Gastrocnemius medialis (tissue), 4 donors: ENCODE measurements around the gene SLC30A10.

Experiments used
- POLR2A ChIP-seq, 2 donors: fragments of 450-650 bp; IDR thresholded peaks; one replicate each; pipeline ENCODE4 v1.6.1; 2017; ENCODE audit warnings: antibody characterized with exemption in 2 of 2, mild to moderate bottlenecking in 2 of 2, moderate library complexity in 2 of 2
- TF ChIP-seq, protein P1 (sequence below), 5 experiments: fragments of 450-650 bp in 3 of 5; fragments of 200-600 bp in 2 of 5; sonication (generic) in 2 of 5; IDR thresholded peaks in 4 of 5; conservative IDR thresholded peaks in 1 of 5; 1 replicate in 4 of 5; 2 replicates in 1 of 5; pipeline ENCODE4 v1.5.1; 2016 to 2019; ENCODE audit warnings: antibody characterized with exemption in 5 of 5, mild to moderate bottlenecking in 3 of 5, moderate library complexity in 3 of 5

DNA sequence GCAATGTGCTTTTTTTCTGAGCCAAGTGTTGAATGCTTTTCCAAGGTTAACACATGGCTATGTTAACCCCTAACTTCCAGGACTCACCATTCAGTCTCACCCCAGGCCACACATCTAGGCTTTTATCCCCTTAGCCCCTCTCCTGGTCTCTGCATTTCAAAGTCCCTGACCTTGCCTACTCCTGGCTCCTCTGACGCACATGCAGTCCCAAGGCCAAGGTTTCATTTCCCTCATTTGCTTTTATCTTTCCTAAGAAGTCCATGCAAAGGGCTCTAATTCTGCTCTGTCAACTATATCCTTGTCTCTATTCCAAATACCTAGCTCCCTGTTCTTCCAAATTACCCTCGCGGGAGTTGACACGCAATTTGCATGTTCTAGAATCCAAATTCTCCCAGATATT is 25.4 kb downstream of the SLC30A10 start:
- TF ChIP-seq, protein P1, sequence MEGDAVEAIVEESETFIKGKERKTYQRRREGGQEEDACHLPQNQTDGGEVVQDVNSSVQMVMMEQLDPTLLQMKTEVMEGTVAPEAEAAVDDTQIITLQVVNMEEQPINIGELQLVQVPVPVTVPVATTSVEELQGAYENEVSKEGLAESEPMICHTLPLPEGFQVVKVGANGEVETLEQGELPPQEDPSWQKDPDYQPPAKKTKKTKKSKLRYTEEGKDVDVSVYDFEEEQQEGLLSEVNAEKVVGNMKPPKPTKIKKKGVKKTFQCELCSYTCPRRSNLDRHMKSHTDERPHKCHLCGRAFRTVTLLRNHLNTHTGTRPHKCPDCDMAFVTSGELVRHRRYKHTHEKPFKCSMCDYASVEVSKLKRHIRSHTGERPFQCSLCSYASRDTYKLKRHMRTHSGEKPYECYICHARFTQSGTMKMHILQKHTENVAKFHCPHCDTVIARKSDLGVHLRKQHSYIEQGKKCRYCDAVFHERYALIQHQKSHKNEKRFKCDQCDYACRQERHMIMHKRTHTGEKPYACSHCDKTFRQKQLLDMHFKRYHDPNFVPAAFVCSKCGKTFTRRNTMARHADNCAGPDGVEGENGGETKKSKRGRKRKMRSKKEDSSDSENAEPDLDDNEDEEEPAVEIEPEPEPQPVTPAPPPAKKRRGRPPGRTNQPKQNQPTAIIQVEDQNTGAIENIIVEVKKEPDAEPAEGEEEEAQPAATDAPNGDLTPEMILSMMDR (IDR thresholded peaks at IDR 0.05 in 4 of 5, conservative IDR thresholded peaks at IDR 0.05 in 1 of 5), result no peak
- no peak for TF ChIP-seq POLR2A (IDR thresholded peaks at IDR 0.05)
